Loucy (cell line): Measurements from ENCODE around the gene RILPL2.

Experiments
- H2AFZ ChIP-seq: fragments of 200-600 bp; sonication (generic); 2 replicates; pipeline ENCODE4 v1.6.0; 2016; ENCODE audit warnings: antibody characterized with exemption, mild to moderate bottlenecking, low read length, moderate library complexity
- H3F3A ChIP-seq: fragments of 200-600 bp; 2 replicates; pipeline ENCODE4 v1.6.0; 2016; ENCODE audit warnings: antibody characterized with exemption, low read depth, mild to moderate bottlenecking
- H3K27me3 ChIP-seq: fragments of 200-600 bp; sonication (generic); 2 replicates; pipeline ENCODE4 v1.6.1; 2014; ENCODE audit warnings: low read length, mild to moderate bottlenecking; ENCODE audit not compliant: insufficient read depth, poor library complexity, severe bottlenecking
- H3K36me3 ChIP-seq: fragments of 200-600 bp; sonication (generic); 2 replicates; pipeline ENCODE4 v1.6.1; 2016; ENCODE audit warnings: low read length; ENCODE audit not compliant: insufficient read depth
- H3K4me1 ChIP-seq: fragments of 200-600 bp; sonication (generic); 2 replicates; pipeline ENCODE4 v1.5.1; 2014; ENCODE audit warnings: low read length, mild to moderate bottlenecking; ENCODE audit not compliant: insufficient read depth, poor library complexity, severe bottlenecking
- H3K4me2 ChIP-seq: fragments of 200-600 bp; sonication (generic); 2 replicates; pipeline ENCODE4 v1.6.0; 2014; ENCODE audit warnings: antibody characterized with exemption, low read length, low read depth, mild to moderate bottlenecking; ENCODE audit not compliant: poor library complexity, severe bottlenecking
- H3K4me3 ChIP-seq: fragments of 200-600 bp; sonication (generic); 2 replicates; pipeline ENCODE4 v1.5.1; 2014; ENCODE audit warnings: low read length, mild to moderate bottlenecking, mixed read lengths; ENCODE audit not compliant: poor library complexity, severe bottlenecking
- H3K79me2 ChIP-seq: fragments of 200-600 bp; sonication (generic); 2 replicates; pipeline ENCODE4 v1.6.1; 2014; ENCODE audit warnings: low read length; ENCODE audit not compliant: insufficient read depth
- H3K9ac ChIP-seq: fragments of 200-600 bp; sonication (generic); 2 replicates; pipeline ENCODE4 v1.6.0; 2014; ENCODE audit warnings: mild to moderate bottlenecking, low read depth, low read length, moderate library complexity; ENCODE audit not compliant: poor library complexity, severe bottlenecking
- H3K9me2 ChIP-seq: fragments of 200-600 bp; sonication (generic); replicated peaks from 2 replicates; pipeline ENCODE4 v1.6.1; 2016; ENCODE audit warnings: low read depth, low read length, mixed read lengths
- H3K9me3 ChIP-seq: fragments of 200-600 bp; sonication (generic); 2 replicates; pipeline ENCODE4 v1.6.1; 2014; ENCODE audit warnings: mild to moderate bottlenecking, antibody characterized with exemption, low read length, low read depth; ENCODE audit not compliant: insufficient read depth
- H4K20me1 ChIP-seq: fragments of 200-600 bp; sonication (generic); 2 replicates; pipeline ENCODE4 v1.6.0; 2014; ENCODE audit warnings: antibody characterized with exemption, low read length, mild to moderate bottlenecking; ENCODE audit not compliant: insufficient read depth, poor library complexity, severe bottlenecking
- EZH2phosphoT487 ChIP-seq: fragments of 200-600 bp; IDR thresholded peaks from 2 replicates; pipeline ENCODE4 v1.6.1; 2018; ENCODE audit warnings: antibody characterized with exemption, mild to moderate bottlenecking, moderate library complexity, borderline replicate concordance
- TF ChIP-seq, protein P1 (sequence below): fragments of 200-600 bp; sonication (generic); conservative IDR thresholded peaks from 2 replicates; pipeline ENCODE4 v1.5.1; 2014; ENCODE audit warnings: mild to moderate bottlenecking, antibody characterized with exemption, low read length

Gene RILPL2

DNA sequence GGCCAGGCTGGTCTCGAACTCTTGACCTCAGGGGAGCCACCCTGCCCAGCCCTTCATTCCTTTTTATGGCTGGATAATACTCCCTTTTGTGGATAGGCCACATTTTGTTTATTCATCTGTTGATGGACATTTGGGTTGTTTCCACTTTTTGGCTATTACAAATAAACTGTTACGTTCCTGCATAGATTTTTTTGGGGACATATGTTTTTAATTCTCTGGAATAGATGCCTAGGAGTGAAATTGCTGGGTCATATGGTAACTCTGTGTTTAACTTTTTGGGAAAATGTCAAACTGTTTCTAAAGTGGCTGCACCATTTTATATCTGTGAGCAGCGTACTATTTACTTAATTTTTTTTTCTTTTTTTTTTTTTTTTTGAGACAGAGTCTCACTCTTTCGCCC, 42.7 kb downstream of the RILPL2 start:
- H3F3A ChIP-seq, result no peaks in the 10 kb centered on the region
- TF ChIP-seq EZH2phosphoT487, result no peak
- H3K79me2 ChIP-seq, result peaks cover 66% of the 10 kb centered on the region
- no peaks in the 10 kb centered on the region for H3K27me3 ChIP-seq
- H3K4me3 ChIP-seq, result no peak overlapping the region
- H3K36me3 ChIP-seq, result peaks cover 57% of the 10 kb centered on the region; the same call in 1 of the 2 replicates
- no peak overlapping the region for H3K9ac ChIP-seq
- H4K20me1 ChIP-seq, result peaks cover 22% of the 10 kb centered on the region
- H2AFZ ChIP-seq, result no peak overlapping the region
- H3K9me3 ChIP-seq, result no peaks in the 10 kb centered on the region
- no peaks in the 10 kb centered on the region for H3K9me2 ChIP-seq
- H3K4me1 ChIP-seq, result peaks cover 20% of the 10 kb centered on the region
- no peak overlapping the region for H3K4me2 ChIP-seq

DNA sequence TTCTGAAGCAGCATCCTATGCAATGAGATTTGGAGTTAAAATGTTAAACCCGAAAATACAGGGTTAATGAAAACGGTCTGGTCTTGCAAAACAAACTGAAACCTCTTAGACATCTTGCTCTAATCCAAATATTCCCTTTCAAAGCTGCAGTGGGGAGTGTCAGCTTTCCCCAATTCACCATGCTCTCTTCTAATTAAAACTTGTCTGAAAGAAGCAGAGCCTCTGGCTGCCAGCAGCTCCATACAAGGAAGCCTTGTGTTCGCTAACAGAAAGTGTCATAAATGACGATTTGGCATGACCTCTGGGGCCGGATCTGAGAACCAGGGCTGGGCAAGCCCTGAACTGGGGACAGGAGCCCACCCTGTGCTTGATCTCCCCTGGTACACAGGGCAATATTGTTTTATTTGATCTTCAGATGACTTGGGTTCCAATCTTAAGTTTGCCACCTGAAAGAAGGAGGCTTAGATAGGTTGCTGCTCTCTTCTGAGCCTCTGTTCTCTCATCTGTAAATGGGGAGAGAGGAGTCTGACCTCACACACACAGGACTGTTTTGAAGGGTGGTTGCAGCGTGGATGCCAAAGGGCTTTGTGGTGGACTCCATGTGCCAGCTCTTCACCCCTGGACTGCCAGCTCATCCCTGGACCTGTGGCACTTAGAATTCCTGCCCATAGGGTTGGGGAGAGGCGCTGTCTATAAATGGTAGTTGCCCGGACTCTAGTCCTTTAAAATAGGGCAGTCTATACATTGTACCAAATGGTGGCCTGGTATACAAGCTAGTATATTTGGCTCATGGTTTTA, 44.7 kb downstream of the RILPL2 start:
- peaks cover 15% of the 10 kb centered on the region for H4K20me1 ChIP-seq
- H3K27me3 ChIP-seq, result no peaks in the 10 kb centered on the region
- H3K4me1 ChIP-seq, result peaks cover 36% of the 10 kb centered on the region
- H3K9ac ChIP-seq, result peak overlapping the region; percentile 69
- no peak overlapping the region for H3K4me3 ChIP-seq
- H3K36me3 ChIP-seq, result peaks cover 43% of the 10 kb centered on the region; the same call in 1 of the 2 replicates
- peak overlapping the region; percentile 44 for H3K4me2 ChIP-seq
- no peaks in the 10 kb centered on the region for H3F3A ChIP-seq
- H3K9me2 ChIP-seq, result no peaks in the 10 kb centered on the region
- H3K9me3 ChIP-seq, result no peaks in the 10 kb centered on the region
- no peak for TF ChIP-seq EZH2phosphoT487
- TF ChIP-seq, protein P1, sequence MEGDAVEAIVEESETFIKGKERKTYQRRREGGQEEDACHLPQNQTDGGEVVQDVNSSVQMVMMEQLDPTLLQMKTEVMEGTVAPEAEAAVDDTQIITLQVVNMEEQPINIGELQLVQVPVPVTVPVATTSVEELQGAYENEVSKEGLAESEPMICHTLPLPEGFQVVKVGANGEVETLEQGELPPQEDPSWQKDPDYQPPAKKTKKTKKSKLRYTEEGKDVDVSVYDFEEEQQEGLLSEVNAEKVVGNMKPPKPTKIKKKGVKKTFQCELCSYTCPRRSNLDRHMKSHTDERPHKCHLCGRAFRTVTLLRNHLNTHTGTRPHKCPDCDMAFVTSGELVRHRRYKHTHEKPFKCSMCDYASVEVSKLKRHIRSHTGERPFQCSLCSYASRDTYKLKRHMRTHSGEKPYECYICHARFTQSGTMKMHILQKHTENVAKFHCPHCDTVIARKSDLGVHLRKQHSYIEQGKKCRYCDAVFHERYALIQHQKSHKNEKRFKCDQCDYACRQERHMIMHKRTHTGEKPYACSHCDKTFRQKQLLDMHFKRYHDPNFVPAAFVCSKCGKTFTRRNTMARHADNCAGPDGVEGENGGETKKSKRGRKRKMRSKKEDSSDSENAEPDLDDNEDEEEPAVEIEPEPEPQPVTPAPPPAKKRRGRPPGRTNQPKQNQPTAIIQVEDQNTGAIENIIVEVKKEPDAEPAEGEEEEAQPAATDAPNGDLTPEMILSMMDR, result no peak
- H3K79me2 ChIP-seq, result peaks cover 65% of the 10 kb centered on the region
- no peak overlapping the region for H2AFZ ChIP-seq

DNA sequence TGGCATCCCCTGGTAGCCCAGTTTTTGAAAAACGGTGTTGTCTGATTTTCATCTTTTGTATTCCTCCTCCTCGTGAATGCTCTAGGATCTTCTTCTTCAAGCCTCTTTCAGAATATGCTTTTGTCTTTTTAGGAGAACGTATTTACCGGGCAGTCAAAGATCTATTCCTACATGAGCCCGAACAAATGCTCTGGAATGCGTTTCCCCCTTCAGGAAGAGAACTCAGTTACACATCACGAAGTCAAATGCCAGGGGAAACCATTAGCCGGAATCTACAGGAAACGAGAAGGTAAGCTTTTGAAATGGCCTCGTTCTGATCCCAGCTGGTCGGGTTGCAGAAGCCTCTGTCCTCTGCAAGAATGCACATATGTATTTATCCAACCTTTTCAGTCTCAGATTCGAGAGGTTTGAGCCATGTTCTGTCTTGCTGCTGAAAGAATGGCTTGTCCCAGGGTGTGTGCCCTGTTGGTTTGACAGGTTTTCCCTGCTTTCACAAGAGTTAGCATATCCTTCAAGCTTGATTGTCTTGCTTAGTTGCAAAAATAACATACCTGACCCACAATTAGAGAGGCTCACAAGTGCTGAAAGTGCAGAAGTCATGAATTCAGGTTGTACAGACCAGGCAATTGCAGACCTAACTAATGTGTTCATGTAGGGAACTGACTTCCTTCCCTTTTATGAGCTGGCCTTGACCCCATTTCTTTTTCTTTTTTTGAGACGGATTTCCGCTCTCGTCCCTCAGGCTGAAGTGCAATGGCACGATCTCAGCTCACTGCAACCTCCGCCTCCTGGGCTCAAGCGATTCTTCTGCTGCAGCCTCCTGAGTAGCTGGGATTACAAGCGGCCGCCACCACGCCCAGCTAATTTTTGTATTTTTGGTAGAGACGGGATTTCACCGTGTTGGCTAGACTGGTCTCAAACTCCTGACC, 45.7 kb downstream of the RILPL2 start:
- Histone ChIP-seq H3K36me3 (peaks cover 33% of the 10 kb centered on the region; the same call in 1 of the 2 replicates), H3K4me2 (peak overlapping the region; percentile 83), H3K4me3 (peak overlapping the region; percentile 74)

More for the DNA sequence above, 45.7 kb downstream of the RILPL2 start:
- Histone ChIP-seq H3K27me3 (no peaks in the 10 kb centered on the region), H2AFZ (no peak overlapping the region), H3F3A (no peaks in the 10 kb centered on the region), H4K20me1 (peaks cover 15% of the 10 kb centered on the region), H3K79me2 (peaks cover 70% of the 10 kb centered on the region), H3K9me2 (no peaks in the 10 kb centered on the region), H3K9me3 (no peaks in the 10 kb centered on the region), H3K4me1 (peaks cover 43% of the 10 kb centered on the region), H3K9ac (peak overlapping the region; percentile 69)
- TF ChIP-seq, protein P1, result no peak
- TF ChIP-seq EZH2phosphoT487, result no peak
